Globus pallidus (tissue), 1 donor: ENCODE results near the gene PRKCH.

Experiments
- DNase-seq: peaks from one replicate; pipeline ENCODE4 v3.0.0-alpha.2; 2015; ENCODE audit warnings: low spot score

PRKCH gene

DNA sequence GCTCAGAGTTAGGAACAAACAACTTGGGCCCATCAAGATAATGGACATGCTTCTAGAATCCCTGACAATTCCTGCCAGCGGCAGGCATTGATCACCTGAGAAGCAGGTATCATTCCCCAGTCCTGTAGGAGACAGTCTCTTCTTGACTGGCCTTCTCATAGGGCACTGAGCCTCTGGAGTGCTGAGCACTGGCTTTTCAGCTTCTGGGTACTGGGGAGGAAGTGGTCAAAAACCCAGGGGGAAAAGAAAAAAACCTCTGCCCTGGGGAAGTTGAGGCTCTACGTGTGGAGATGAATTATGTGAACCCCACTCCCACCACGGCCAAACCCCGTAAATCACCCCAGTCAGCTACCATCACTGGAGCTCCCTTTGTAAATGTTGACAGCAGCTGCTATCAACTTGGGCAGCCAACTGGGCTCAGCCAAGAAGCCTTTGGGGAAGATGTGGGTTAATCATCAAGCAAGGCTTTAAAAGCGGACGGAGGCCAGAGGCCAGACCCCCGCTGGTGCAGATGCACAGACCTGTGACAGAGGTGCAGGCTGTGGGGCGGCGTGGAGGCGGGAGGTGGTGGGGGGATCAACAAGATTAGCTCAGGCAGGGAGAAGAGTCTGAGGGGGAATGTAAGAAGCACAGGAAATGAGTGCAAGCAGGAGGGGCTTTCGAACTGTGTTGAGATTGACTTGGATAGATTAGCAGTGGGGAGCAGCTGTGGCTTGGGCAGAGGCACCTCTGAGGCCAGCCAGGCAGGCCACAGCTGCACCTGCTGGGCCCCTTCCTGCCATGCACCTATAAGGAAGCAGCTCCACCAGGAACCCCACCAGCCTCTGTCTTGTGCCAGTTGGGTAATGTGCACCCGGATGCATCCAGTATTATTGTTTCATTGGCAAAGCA, 268.6 kb downstream of the PRKCH start:
- DNase-seq = no peak

DNA sequence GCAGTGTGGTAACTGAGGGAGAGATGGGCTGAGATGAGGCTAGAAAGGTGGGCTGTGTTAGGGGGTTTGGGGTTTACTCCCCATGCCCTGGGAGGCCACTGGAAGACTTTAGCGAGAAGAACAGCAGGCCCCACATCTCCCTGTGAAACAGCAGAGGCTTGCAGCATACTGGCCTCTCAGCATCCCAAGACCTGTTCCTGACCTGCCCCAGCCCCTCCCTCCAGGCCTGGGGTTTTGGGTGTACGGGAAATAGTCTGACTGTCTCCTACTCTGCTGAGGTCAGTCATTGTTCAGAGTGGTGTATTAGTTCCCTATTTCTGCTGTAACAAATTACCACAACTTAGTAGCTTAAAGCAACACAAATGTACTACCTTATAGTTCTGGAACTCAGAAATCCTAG, 270.5 kb downstream of the PRKCH start:
- DNase-seq = no peak

DNA sequence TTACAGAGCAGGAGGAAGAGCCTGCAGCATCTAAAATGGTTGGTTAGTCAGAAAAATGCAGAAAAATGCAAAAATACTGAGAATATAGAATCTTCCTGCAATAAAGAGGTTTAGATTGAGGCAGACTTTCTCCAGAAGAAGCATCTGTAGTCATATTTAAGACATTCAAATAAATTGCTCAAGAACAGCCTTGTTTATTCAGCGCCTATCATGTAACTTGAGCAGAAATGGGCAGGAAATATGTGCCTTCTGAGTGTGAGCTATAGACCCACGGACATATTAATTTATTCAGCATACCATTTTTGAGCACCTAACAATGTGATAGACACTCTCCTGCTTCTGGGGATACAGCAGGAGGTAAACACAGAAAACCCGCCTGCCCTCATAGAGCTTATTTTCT, 272.0 kb downstream of the PRKCH start:
- no peak for DNase-seq

DNA sequence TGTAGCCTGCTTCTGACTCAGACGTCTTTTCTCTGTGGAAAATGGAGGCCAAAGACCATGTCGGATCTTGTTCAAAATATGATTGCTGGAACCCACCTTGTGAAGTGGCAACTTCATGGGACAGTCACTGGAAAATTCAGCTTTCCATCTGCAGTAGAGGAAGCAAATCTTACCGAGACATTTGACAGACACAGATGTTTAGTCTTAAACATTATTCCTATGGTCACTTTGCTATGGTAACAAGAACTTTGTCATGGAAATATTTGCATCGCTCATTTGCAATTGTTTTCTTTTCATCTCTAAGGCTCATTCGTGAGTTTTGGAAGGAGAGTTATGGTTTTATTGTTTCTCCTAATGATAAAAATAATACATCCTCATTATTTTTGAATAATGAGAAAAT, 275.6 kb downstream of the PRKCH start:
- DNase-seq = no peak

DNA sequence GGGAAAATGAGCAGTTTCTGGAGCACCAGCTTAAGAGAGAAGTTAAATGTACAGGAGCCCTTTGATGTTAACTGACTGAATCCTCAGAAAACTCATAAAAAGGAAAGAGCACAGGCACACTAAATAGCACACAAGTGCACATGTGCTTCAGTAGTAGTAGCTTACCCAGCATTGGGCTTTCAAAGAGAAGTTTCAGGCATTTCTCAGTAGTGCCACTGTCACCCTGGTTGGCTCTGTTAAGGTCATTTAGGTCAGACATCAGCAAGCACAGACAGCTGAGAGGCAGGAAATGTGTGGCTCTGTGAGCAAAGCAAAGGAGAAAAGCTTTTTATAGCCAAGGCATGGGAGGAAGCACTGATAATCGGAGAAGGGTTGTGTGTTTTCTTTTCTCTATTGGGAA, 277.6 kb downstream of the PRKCH start:
- no peak for DNase-seq

DNA sequence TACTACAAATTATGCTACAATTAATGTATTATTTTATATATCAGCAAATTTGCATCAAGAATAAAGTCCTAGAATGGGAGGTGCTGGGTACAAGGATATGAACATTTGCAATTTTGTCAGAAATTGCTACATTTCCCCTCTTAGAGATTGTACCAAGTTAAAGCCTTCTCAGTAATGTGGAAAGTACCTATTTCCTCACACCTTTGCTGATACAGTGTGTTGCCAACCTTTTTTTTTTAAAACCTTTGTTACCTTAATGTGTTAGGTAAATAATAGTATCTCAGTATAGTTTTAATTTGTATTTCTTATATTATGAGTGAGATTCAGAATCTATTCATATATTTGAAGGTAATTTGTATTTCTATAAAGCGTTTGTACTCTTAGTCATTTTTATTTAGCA, 278.6 kb downstream of the PRKCH start:
- DNase-seq = no peak
